GM12801 (cell line): Measurements from ENCODE around the gene C10orf90.

Experiments
- TF ChIP-seq, protein P1 (sequence below): IDR thresholded peaks from one replicate; pipeline ENCODE4 v1.5.1; 2011; ENCODE audit warnings: control low read depth; ENCODE audit not compliant: insufficient read length; ENCODE audit errors: extremely low read depth

The C10orf90 gene

DNA sequence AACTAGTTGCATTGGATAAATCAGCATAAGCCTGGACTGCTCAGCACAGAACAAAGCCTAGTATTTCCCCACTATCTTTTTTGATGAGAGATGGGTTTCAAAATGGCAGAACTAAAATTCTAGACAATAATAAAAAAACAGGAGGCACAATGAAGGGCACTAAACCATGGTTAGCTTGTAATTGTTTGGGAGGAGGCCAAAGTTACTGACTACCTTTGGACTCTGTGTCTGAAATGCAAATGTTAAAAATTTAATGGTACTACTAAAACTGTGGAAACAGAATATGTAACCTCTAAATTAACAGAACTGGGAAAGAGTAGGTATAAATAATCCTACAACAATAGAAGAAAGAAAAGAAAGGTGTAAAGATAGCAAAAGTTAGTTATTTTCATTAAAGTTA is 295.2 kb downstream of the C10orf90 start:
- TF ChIP-seq, protein P1, sequence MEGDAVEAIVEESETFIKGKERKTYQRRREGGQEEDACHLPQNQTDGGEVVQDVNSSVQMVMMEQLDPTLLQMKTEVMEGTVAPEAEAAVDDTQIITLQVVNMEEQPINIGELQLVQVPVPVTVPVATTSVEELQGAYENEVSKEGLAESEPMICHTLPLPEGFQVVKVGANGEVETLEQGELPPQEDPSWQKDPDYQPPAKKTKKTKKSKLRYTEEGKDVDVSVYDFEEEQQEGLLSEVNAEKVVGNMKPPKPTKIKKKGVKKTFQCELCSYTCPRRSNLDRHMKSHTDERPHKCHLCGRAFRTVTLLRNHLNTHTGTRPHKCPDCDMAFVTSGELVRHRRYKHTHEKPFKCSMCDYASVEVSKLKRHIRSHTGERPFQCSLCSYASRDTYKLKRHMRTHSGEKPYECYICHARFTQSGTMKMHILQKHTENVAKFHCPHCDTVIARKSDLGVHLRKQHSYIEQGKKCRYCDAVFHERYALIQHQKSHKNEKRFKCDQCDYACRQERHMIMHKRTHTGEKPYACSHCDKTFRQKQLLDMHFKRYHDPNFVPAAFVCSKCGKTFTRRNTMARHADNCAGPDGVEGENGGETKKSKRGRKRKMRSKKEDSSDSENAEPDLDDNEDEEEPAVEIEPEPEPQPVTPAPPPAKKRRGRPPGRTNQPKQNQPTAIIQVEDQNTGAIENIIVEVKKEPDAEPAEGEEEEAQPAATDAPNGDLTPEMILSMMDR: no peak
